ENCODE measurements around the gene PANK4. TPM values are rescaled to one million over a fixed set of nuclear protein-coding genes. Genes with fewer than 3 reads are reported as not detected.
A peak's percentile ranks its signal among the peaks of the same experiment; 100 is the strongest.

Gene PANK4
- total RNA-seq, 4 donors from 2014 or later = 22.5 to 48.9 (median 37.9) TPM

DNA sequence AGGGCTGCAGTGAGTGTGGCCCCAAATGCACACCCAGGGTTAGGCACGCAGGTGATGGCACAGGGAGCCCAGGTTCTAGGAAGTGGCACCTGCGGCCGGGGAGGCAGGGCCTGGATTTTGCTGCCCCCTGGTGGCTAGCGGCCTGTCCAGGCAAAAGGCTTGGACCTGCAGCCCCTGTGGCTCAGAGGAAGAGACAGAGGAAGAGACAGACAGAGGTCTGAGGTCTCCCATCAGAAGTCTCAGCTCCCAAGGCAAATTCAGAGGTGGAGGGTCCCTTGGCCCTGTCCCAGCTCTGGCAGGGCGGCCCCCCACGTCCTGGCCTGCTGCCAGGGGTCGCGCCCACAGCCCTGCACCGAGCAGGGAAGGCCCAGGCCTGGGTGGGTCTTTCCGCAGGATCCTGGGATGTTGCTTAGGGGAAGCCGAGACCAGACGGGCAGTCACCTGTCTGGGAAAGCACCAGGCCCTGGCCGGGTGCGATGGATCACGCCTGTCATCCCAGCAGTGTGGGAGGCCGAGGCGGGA is 21.7 kb upstream of the PANK4 start:
- H3K27ac ChIP-seq (replicated peaks in 1 of 4) = peak overlapping the region; percentile 84 to 90 (median 89)
- no peaks in the 10 kb centered on the region for H3K9me3 ChIP-seq
- no peaks in the 10 kb centered on the region for H3K36me3 ChIP-seq
- no peak for DNase-seq (ENCODE audit: extremely low spot score)
- peaks cover 5 to 51% (median 16%) of the 10 kb centered on the region in 4 donors for H3K27me3 ChIP-seq
- TF ChIP-seq, protein P1, sequence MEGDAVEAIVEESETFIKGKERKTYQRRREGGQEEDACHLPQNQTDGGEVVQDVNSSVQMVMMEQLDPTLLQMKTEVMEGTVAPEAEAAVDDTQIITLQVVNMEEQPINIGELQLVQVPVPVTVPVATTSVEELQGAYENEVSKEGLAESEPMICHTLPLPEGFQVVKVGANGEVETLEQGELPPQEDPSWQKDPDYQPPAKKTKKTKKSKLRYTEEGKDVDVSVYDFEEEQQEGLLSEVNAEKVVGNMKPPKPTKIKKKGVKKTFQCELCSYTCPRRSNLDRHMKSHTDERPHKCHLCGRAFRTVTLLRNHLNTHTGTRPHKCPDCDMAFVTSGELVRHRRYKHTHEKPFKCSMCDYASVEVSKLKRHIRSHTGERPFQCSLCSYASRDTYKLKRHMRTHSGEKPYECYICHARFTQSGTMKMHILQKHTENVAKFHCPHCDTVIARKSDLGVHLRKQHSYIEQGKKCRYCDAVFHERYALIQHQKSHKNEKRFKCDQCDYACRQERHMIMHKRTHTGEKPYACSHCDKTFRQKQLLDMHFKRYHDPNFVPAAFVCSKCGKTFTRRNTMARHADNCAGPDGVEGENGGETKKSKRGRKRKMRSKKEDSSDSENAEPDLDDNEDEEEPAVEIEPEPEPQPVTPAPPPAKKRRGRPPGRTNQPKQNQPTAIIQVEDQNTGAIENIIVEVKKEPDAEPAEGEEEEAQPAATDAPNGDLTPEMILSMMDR (IDR thresholded peaks at IDR 0.05) = peak in 2 of 3 experiments; percentile 91 to 94
- no peak for TF ChIP-seq POLR2AphosphoS5 (IDR thresholded peaks at IDR 0.05)
- 14% methylated on average over 16 of the region's 17 CpGs for WGBS
- intact Hi-C loops (cut with DNase I) = loop anchor here (1.0 kb wide), 1 partner anchor 134 kb away; no protein-coding TSS in a partner anchor
- H3K4me1 ChIP-seq = peaks cover 53 to 70% (median 64%) of the 10 kb centered on the region in 4 donors
- H3K4me3 ChIP-seq = peak overlapping the region; percentile 55 to 75 (median 60)

DNA sequence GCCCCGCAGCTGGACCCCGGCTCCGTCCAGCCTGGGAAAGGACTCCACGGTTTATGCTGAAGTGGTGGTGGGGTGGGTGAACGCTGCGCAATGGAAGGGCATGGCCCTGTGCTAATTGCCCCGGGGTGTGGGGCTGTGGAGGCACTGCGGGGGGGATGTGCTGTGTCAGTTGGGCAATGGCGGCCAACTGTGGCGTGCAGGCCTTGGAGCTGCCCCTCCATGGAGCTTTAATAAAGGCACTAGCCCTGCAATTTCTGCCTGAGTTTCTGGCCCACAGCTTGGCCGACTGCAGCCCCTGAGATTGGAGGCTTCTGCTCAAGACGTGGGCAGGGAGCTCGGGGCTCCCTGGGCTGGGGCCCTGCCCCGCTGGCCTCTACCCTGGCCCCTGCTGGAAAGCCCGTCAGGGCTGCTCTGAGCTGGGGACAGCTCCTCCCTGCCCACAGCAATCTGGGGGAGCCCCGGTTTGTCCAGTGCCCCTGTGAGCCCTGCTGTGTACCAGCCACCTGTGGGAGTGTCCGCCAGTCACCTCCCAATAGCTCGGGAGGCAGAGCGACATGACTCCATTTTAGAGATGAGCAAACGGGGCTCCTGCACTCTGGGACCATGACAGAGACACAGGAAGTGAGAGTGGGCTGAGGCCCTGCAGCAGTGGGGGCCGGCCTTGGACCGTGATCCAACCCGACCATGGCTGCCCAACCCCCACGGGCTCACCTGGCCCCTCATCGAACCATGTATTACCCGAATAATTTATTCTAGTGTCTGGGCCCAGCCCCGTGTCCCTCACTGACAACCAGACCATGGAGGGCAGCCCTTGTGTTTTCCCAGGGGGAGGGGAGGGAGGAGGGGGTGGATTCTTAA is 21.0 kb upstream of the PANK4 start:
- WGBS = 13% methylated on average over 15 of the region's 27 CpGs
- TF ChIP-seq POLR2A (IDR thresholded peaks at IDR 0.05; ENCODE audit: low read depth) (no peak), POLR2AphosphoS5 (IDR thresholded peaks at IDR 0.05) (no peak), EP300 (IDR thresholded peaks at IDR 0.05) (no peak)
- TF ChIP-seq, protein P1 (IDR thresholded peaks at IDR 0.05) = no peak
- no peaks in the 10 kb centered on the region for H3K9me3 ChIP-seq
- H3K36me3 ChIP-seq = no peaks in the 10 kb centered on the region
- peak overlapping the region; percentile 55 to 75 (median 60) for H3K4me3 ChIP-seq
- H3K27me3 ChIP-seq = peaks cover 5 to 58% (median 16%) of the 10 kb centered on the region in 4 donors
- DNase-seq (ENCODE audit: extremely low spot score) = no peak
- H3K27ac ChIP-seq (replicated peaks in 1 of 4) = peak overlapping the region; percentile 84 to 90 (median 89)
- intact Hi-C loops (cut with DNase I) = loop anchor here (1.0 kb wide), 1 partner anchor 133 kb away; no protein-coding TSS in a partner anchor
- peaks cover 53 to 70% (median 64%) of the 10 kb centered on the region in 4 donors for H3K4me1 ChIP-seq

DNA sequence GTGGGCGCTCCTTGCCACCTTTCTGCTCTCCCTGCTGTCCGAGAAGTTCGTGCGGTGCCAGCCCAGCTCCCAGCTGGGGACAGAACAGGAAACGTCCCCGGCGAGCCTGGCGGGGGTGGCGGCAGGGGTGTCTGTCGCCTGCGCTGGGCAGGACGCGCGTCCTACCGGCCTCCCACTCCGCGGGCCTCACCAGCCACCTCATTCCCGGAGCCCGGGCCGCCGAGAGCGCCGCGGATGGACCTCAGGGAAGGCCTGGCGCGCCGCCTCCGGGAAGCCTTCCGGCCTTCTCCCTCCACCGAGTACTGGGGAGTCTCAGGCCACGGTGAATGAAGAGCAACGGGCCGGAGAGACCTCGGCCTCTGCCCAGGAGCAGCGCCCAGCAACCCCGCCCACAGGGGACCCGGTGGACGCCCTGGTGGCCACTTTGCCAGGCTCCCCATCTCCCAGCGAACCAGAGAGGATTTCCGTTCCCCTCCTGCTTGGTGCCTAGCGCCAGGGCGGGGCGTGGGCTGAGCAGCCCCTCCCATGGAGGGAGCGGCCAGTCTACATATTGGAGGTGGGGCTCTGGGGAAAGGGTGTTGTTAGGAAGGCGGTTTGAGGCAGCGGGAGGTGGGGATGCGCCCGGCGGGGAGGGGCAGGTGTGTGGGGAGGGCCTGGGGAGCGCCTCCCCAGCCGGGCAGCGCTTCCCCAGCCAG is 20.3 kb upstream of the PANK4 start:
- no peaks in the 10 kb centered on the region for H3K9me3 ChIP-seq
- no peak for TF ChIP-seq POLR2A (IDR thresholded peaks at IDR 0.05; ENCODE audit: low read depth)
- TF ChIP-seq EP300 (IDR thresholded peaks at IDR 0.05) = no peak
- TF ChIP-seq, protein P1 (IDR thresholded peaks at IDR 0.05) = no peak
- TF ChIP-seq POLR2AphosphoS5 (IDR thresholded peaks at IDR 0.05) = peak; percentile 67 to 84
- peak overlapping the region; percentile 84 to 90 (median 89) for H3K27ac ChIP-seq (replicated peaks in 1 of 4)
- peaks cover 53 to 73% (median 64%) of the 10 kb centered on the region in 4 donors for H3K4me1 ChIP-seq
- intact Hi-C loops (cut with DNase I) = no loop called here
- peaks cover 5 to 63% (median 16%) of the 10 kb centered on the region in 4 donors for H3K27me3 ChIP-seq
- peak overlapping the region; percentile 55 to 75 (median 60) for H3K4me3 ChIP-seq
- peak; percentile 96 for DNase-seq (ENCODE audit: extremely low spot score)
- 3% methylated on average over 13 of the region's 52 CpGs for WGBS
- H3K36me3 ChIP-seq = no peaks in the 10 kb centered on the region

DNA sequence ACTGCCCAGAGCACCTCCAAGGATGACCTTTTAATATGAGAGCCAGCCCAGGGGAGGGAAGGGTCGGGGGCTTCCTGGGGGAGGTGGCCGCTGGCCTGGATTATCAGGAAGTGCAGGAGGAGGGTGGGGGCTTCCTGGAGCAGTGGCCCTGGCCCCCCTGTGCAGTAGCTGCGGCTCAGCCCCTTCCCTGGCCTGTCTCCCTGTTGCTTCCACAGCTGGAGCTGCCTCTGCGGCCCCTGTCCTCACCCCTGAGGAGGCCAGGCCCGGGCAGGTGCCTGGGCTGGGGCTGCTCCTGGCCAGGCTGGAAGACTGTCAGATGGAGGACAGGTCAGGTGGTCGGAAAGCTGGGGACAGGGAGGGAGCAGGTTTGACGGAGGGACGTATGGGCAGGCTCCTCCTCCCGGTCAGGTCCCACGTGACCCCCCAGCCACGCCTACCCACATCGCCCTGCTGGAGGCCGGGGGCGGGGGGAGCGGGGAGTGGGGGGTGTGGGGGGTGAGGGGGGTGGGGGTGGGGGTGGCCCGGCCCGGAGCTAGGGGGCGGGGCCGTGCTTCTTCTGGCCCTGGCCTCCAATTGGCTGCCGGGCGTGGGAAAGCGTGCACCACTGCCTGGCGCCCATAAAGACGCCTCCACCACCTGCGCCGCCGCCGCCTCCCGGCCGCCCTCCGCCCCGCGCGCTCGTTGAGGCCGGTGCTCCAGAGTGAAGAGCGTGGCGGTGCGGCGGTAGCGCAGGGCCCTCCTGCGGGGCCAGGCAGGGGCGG is 19.5 kb upstream of the PANK4 start:
- peaks cover 57 to 78% (median 69%) of the 10 kb centered on the region in 4 donors for H3K4me1 ChIP-seq

More for the DNA sequence above, 19.5 kb upstream of the PANK4 start:
- 3% methylated on average over 7 of the region's 43 CpGs for WGBS
- Histone ChIP-seq H3K27ac (replicated peaks in 1 of 4) (peak overlapping the region; percentile 84 to 90 (median 89)), H3K9me3 (no peaks in the 10 kb centered on the region), H3K4me3 (peak overlapping the region; percentile 55 to 75 (median 60)), H3K27me3 (peaks cover 5 to 68% (median 18%) of the 10 kb centered on the region in 4 donors), H3K36me3 (no peaks in the 10 kb centered on the region)
- intact Hi-C loops (cut with DNase I) = no loop called here
- peak; percentile 41 to 56 for TF ChIP-seq POLR2AphosphoS5 (IDR thresholded peaks at IDR 0.05)
- no peak for TF ChIP-seq EP300 (IDR thresholded peaks at IDR 0.05)
- DNase-seq (ENCODE audit: extremely low spot score) = peak; percentile 96

Measured in esophagus muscularis mucosa (tissue), 4 donors.